ENCODE measurements around the gene COL16A1. TPM values are rescaled to one million over a fixed set of nuclear protein-coding genes. Genes with fewer than 3 reads are reported as not detected.

COL16A1 gene
- total and polyA plus RNA-seq, 4 donors = 0.43 to 3.8 (median 2.3) TPM

DNA sequence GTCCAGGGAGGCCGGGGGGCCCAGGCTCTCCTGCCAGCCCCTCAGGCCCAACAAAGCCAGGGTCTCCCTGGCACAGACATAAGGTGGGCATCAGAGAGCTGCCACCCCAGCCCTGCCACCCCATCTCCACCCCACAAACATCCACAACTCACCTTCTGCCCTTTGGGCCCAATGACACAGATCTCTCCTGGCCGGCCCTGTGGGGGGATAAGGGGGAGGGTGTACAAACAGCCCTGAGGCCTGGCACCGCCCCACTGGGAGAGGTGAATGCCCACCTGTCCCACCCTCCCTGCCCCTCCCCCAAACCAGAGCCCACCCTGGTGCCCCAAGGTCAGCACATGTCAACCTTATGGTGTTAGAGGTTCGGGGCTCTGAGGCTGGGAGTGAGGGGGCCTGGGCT lies 12.4 kb downstream of the COL16A1 start:
- Histone ChIP-seq H3K9me3 (ENCODE audit: control insufficient read depth in 4 of 4, low read length in 3 of 4) (no peaks in the 10 kb centered on the region), H3K36me3 (ENCODE audit: control insufficient read depth in 4 of 4, insufficient read depth in 3 of 4, low read depth in 1 of 4, low read length in 3 of 4) (no peaks in the 10 kb centered on the region), H3K4me3 (ENCODE audit: low read depth in 1 of 3, low read length in 3 of 3) (no peak overlapping the region), H3K9ac (ENCODE audit: low read depth in 1 of 2, low read length in 2 of 2) (no peak overlapping the region), H3K27ac (ENCODE audit: low read depth in 1 of 2, low read length in 2 of 2) (no peak overlapping the region), H3K27me3 (ENCODE audit: control insufficient read depth in 4 of 4, insufficient read depth in 4 of 4, low read length in 3 of 4) (no peaks in the 10 kb centered on the region), H3K4me1 (ENCODE audit: control insufficient read depth in 4 of 4, insufficient read depth in 4 of 4, low read length in 3 of 4) (no peaks in the 10 kb centered on the region)
- no peak for DNase-seq (ENCODE audit: low spot score)
- TF ChIP-seq HNF4G (IDR thresholded peaks at IDR 0.05) = no peak
- TF ChIP-seq, protein P1, sequence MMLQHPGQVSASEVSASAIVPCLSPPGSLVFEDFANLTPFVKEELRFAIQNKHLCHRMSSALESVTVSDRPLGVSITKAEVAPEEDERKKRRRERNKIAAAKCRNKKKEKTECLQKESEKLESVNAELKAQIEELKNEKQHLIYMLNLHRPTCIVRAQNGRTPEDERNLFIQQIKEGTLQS (IDR thresholded peaks at IDR 0.05) = no peak
- no peak for TF ChIP-seq EGR1 (IDR thresholded peaks at IDR 0.05; ENCODE audit: low read depth in 2 of 2)
- TF ChIP-seq HNF4A (conservative IDR thresholded peaks at IDR 0.05) = no peak
- no peak for TF ChIP-seq CTCF (IDR thresholded peaks at IDR 0.05; ENCODE audit: low read depth, low read length, missing input control)
- no peak for TF ChIP-seq FOXA2 (IDR thresholded peaks at IDR 0.05)
- no peak for TF ChIP-seq RXRA (IDR thresholded peaks at IDR 0.05)
- TF ChIP-seq REST (IDR thresholded peaks at IDR 0.05) = no peak
- TF ChIP-seq FOXA1 (IDR thresholded peaks at IDR 0.05) = no peak
- TF ChIP-seq TAF1 (conservative IDR thresholded peaks at IDR 0.05) = no peak
- TF ChIP-seq, protein P2, sequence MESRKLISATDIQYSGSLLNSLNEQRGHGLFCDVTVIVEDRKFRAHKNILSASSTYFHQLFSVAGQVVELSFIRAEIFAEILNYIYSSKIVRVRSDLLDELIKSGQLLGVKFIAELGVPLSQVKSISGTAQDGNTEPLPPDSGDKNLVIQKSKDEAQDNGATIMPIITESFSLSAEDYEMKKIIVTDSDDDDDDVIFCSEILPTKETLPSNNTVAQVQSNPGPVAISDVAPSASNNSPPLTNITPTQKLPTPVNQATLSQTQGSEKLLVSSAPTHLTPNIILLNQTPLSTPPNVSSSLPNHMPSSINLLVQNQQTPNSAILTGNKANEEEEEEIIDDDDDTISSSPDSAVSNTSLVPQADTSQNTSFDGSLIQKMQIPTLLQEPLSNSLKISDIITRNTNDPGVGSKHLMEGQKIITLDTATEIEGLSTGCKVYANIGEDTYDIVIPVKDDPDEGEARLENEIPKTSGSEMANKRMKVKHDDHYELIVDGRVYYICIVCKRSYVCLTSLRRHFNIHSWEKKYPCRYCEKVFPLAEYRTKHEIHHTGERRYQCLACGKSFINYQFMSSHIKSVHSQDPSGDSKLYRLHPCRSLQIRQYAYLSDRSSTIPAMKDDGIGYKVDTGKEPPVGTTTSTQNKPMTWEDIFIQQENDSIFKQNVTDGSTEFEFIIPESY (IDR thresholded peaks at IDR 0.05) = no peak
- no peak for TF ChIP-seq NR2F2 (IDR thresholded peaks at IDR 0.05)
- WGBS = 94% methylated on average over 4 of the region's 4 CpGs

DNA sequence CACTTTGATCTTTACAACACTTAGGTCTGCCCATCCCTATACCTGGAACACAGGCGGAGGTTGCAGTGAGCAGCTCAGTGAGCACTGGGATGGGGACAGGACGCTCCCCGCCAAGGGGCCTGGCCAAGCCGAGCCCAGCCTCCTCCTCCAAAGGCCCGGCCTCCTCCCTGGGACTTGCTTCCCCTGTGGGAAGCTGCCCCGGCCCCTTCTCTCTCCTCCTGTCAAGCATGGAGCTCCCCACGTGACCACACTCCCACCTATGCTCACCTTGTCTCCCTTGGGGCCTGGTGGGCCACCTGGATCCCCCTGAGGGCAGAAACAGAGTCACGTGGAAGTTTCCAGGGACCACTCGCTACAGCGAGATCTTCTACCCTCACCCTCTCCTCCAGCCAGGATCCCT lies 12.9 kb downstream of the COL16A1 start:
- Histone ChIP-seq H3K9ac (ENCODE audit: low read depth in 1 of 2, low read length in 2 of 2) (no peak overlapping the region), H3K36me3 (ENCODE audit: control insufficient read depth in 4 of 4, insufficient read depth in 3 of 4, low read depth in 1 of 4, low read length in 3 of 4) (no peaks in the 10 kb centered on the region), H3K4me1 (ENCODE audit: control insufficient read depth in 4 of 4, insufficient read depth in 4 of 4, low read length in 3 of 4) (no peaks in the 10 kb centered on the region), H3K4me3 (ENCODE audit: low read depth in 1 of 3, low read length in 3 of 3) (no peak overlapping the region), H3K27me3 (ENCODE audit: control insufficient read depth in 4 of 4, insufficient read depth in 4 of 4, low read length in 3 of 4) (no peaks in the 10 kb centered on the region), H3K9me3 (ENCODE audit: control insufficient read depth in 4 of 4, low read length in 3 of 4) (no peaks in the 10 kb centered on the region), H3K27ac (ENCODE audit: low read depth in 1 of 2, low read length in 2 of 2) (no peak overlapping the region)
- TF ChIP-seq, protein P3, sequence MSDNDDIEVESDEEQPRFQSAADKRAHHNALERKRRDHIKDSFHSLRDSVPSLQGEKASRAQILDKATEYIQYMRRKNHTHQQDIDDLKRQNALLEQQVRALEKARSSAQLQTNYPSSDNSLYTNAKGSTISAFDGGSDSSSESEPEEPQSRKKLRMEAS (IDR thresholded peaks at IDR 0.05) = no peak
- TF ChIP-seq FOXA2 (IDR thresholded peaks at IDR 0.05) = no peak
- TF ChIP-seq HNF4G (IDR thresholded peaks at IDR 0.05) = no peak
- DNase-seq (ENCODE audit: low spot score) = no peak
- WGBS = 93% methylated on average over 10 of the region's 10 CpGs

All from liver (tissue), 9 donors.